HCT116 (cell line): Measurements from ENCODE around the gene ADARB1. TPM values are rescaled to one million over a fixed set of nuclear protein-coding genes. Genes with fewer than 3 reads are reported as not detected.

Source experiments
- ATAC-seq: fragments of 200-7000 bp; cut with Tn5 transposase; 2 replicates; pipeline ENCODE4 v1.9.1; 2020; ENCODE audit warnings: mild to moderate bottlenecking, moderate library complexity
- BruUV-seq: library from RNA; stranded (reverse); fragments of 400-500 nt; replicated peaks from 2 replicates; lab custom pipeline; 2021; lab: Mats Ljungman, UMichigan
- CTCF ChIA-PET: fragments of 300-600 bp; sonication (Branson Sonifier 250); formaldehyde crosslinking; loops from one replicate; lab custom pipeline; 2021; ENCODE audit warnings: antibody characterized with exemption; lab: Charles Lee
- POLR2A ChIA-PET: fragments of 300-600, 350-600 bp; sonication (Branson Sonifier 250); formaldehyde crosslinking; loops from one replicate; lab custom pipeline; 2021; ENCODE audit warnings: antibody characterized with exemption; lab: Charles Lee
- RAD21 ChIA-PET, 2 experiments: fragments of 300-600 bp; sonication (Branson Sonifier 250); formaldehyde crosslinking; loops; one replicate each; lab custom pipeline; 2023; ENCODE audit warnings: low total read pairs in 2 of 2; ENCODE audit not compliant: uncharacterized antibody in 2 of 2, unreplicated experiment in 2 of 2, low non-redundant PET in 1 of 2; lab: Charles Lee
- DNase-seq: peaks from one replicate; pipeline ENCODE4 v3.0.0-alpha.2; 2010; ENCODE audit warnings: low read depth, low spot score
- H2AFZ ChIP-seq: fragments of 200-600 bp; shearing (Covaris generic), sonication (generic); 2 replicates; pipeline ENCODE4 v1.6.1; 2017; ENCODE audit warnings: low read depth, mixed run types, mixed read lengths, antibody characterized with exemption, low read length; ENCODE audit not compliant: poor library complexity, severe bottlenecking
- H3K27ac ChIP-seq: 2 replicates; pipeline ENCODE4 v1.5.1; 2012; ENCODE audit warnings: low read depth, low read length
- H3K27me3 ChIP-seq: fragments of 200-600 bp; sonication (generic); 2 replicates; pipeline ENCODE4 v1.6.1; 2016; ENCODE audit warnings: mixed run types, low read length, mixed read lengths; ENCODE audit not compliant: insufficient read depth
- H3K36me3 ChIP-seq, 2 experiments: fragments of 200-500 bp in 1 of 2; fragments of 200-600 bp in 1 of 2; sonication (Bioruptor generic) in 1 of 2; sonication (generic) in 1 of 2; 2 replicates each; pipeline versions ENCODE4 v1.5.1 to v1.6.1; 2014 to 2016; ENCODE audit warnings: low read length in 2 of 2, inconsistent platforms in 1 of 2, mixed read lengths in 1 of 2, mixed run types in 1 of 2; ENCODE audit not compliant: insufficient read depth in 2 of 2, control insufficient read depth in 1 of 2
- H3K4me1 ChIP-seq, 2 experiments: fragments of 200-600 bp in 1 of 2; sonication (generic) in 1 of 2; 2 replicates each; pipeline versions ENCODE4 v1.5.1 to v1.6.1; 2012 to 2017; ENCODE audit warnings: low read length in 2 of 2, inconsistent platforms in 1 of 2, mild to moderate bottlenecking in 1 of 2, mixed read lengths in 1 of 2, mixed run types in 1 of 2, moderate library complexity in 1 of 2; ENCODE audit not compliant: insufficient read depth in 2 of 2, control insufficient read depth in 1 of 2
- H3K4me2 ChIP-seq: fragments of 200-600 bp; sonication (generic); 2 replicates; pipeline ENCODE4 v1.6.1; 2017; ENCODE audit warnings: mixed run types, low read length, mixed read lengths
- H3K4me3 ChIP-seq, 2 experiments: fragments of 200-600 bp in 1 of 2; sonication (generic) in 1 of 2; replicated peaks in 1 of 2; 2 replicates each; pipeline ENCODE4 v1.5.1; 2011 to 2016; ENCODE audit warnings: low read length in 2 of 2, control low read depth in 1 of 2, low read depth in 1 of 2, mild to moderate bottlenecking in 1 of 2, mixed read lengths in 1 of 2, mixed run types in 1 of 2
- H3K79me2 ChIP-seq: fragments of 200-600 bp; sonication (generic); 2 replicates; pipeline ENCODE4 v1.6.1; 2017; ENCODE audit warnings: mild to moderate bottlenecking, mixed run types, low read length, moderate library complexity, mixed read lengths; ENCODE audit not compliant: insufficient read depth
- H3K9ac ChIP-seq: fragments of 200-600 bp; sonication (generic); 2 replicates; pipeline ENCODE4 v1.6.1; 2016; ENCODE audit warnings: low read length, mixed read lengths
- H3K9me2 ChIP-seq: fragments of 200-600 bp; sonication (generic), shearing (Covaris generic); 2 replicates; pipeline ENCODE4 v1.6.1; 2017; ENCODE audit warnings: mixed run types, mild to moderate bottlenecking, moderate library complexity; ENCODE audit not compliant: insufficient read depth
- H3K9me3 ChIP-seq, 2 experiments: fragments of 200-500 bp in 1 of 2; fragments of 200-600 bp in 1 of 2; sonication (Bioruptor generic) in 1 of 2; sonication (generic) in 1 of 2; 2 replicates each; pipeline ENCODE4 v1.6.1; 2014 to 2017; ENCODE audit warnings: low read length in 2 of 2, mixed read lengths in 2 of 2, inconsistent platforms in 1 of 2, low read depth in 1 of 2, mild to moderate bottlenecking in 1 of 2, mixed run types in 1 of 2, moderate library complexity in 1 of 2; ENCODE audit not compliant: control insufficient read depth in 1 of 2, insufficient read depth in 1 of 2
- H4K20me1 ChIP-seq: fragments of 200-600 bp; sonication (generic), shearing (Covaris generic); 2 replicates; pipeline ENCODE4 v1.6.1; 2017; ENCODE audit warnings: mixed run types, mild to moderate bottlenecking, moderate library complexity; ENCODE audit not compliant: insufficient read depth
- CBX3 ChIP-seq: IDR thresholded peaks from 2 replicates; pipeline ENCODE4 v1.6.1; 2012; ENCODE audit warnings: low read depth
- CEBPB ChIP-seq: IDR thresholded peaks from 2 replicates; pipeline ENCODE4 v1.6.1; 2012; ENCODE audit warnings: low read depth
- EZH2 ChIP-seq: fragments of 200-600 bp; sonication (generic); IDR thresholded peaks from 2 replicates; pipeline ENCODE4 v1.6.1; 2017; ENCODE audit warnings: antibody characterized with exemption, mixed run types
- EZH2phosphoT487 ChIP-seq: fragments of 200-600 bp; IDR thresholded peaks from 2 replicates; pipeline ENCODE4 v1.6.1; 2018; ENCODE audit warnings: antibody characterized with exemption, borderline replicate concordance
- POLR2AphosphoS5 ChIP-seq: IDR thresholded peaks from 2 replicates; pipeline ENCODE4 v1.6.1; 2011; ENCODE audit warnings: mild to moderate bottlenecking, low read depth, low read length, moderate library complexity
- REST ChIP-seq: IDR thresholded peaks from 2 replicates; pipeline ENCODE4 v1.6.1; 2012; ENCODE audit warnings: low read depth
- SIN3A ChIP-seq: IDR thresholded peaks from 2 replicates; pipeline ENCODE4 v1.6.1; 2012; ENCODE audit warnings: low read depth
- SP1 ChIP-seq: IDR thresholded peaks from 2 replicates; pipeline ENCODE4 v1.6.1; 2012; ENCODE audit warnings: low read depth
- YY1 ChIP-seq: IDR thresholded peaks from 2 replicates; pipeline ENCODE4 v1.6.1; 2011; ENCODE audit warnings: low read length, low read depth, moderate library complexity, mild to moderate bottlenecking; ENCODE audit not compliant: insufficient replicate concordance; ENCODE audit errors: extremely low read depth
- ZNF274 ChIP-seq: fragments of 200-500 bp; sonication (Bioruptor generic); IDR thresholded peaks from 2 replicates; pipeline ENCODE4 v1.6.1; 2014; ENCODE audit warnings: mild to moderate bottlenecking, low read depth, low read length, inconsistent platforms
- intact Hi-C: fragments of 100-400 bp; cut with micrococcal nuclease; formaldehyde crosslinking; loops from 2 replicates; pipeline ENCODE4 v1.10.0; 2022
- total RNA-seq: library from RNA; stranded (reverse); gene quantifications from one replicate; pipeline ENCODE4 v1.2.1, GENCODE V29; 2021; ENCODE audit not compliant: unreplicated experiment

ADARB1 gene
- total RNA-seq, 1 experiment from 2014 or later, result 13.5 TPM

GRCh38 chr21:45055861-45056260, 18.5 kb upstream of the ADARB1 start:
- H3K9me3 ChIP-seq, result no peaks in the 10 kb centered on the region
- intact Hi-C loops, result no loop called here
- H4K20me1 ChIP-seq, result no peaks in the 10 kb centered on the region
- no peak overlapping the region for H3K4me3 ChIP-seq
- H3K36me3 ChIP-seq, result no peaks in the 10 kb centered on the region
- no peak overlapping the region for H3K27ac ChIP-seq
- ChIA-PET CTCF (no interaction called here), POLR2A (no interaction called here), RAD21 (no interaction called here)
- BruUV-seq, result no TSS peak
- H3K9me2 ChIP-seq, result no peaks in the 10 kb centered on the region
- H3K4me2 ChIP-seq, result no peak overlapping the region
- TF ChIP-seq EZH2phosphoT487 (no peak), SP1 (no peak), EZH2 (no peak), ZNF274 (no peak), POLR2AphosphoS5 (no peak), CEBPB (no peak), REST (no peak), CBX3 (no peak), YY1 (no peak), SIN3A (no peak)
- no peaks in the 10 kb centered on the region for H3K4me1 ChIP-seq
- no peak overlapping the region for H3K9ac ChIP-seq
- ATAC-seq, result no peak
- DNase-seq, result no peak
- H3K79me2 ChIP-seq, result no peaks in the 10 kb centered on the region
- no peak overlapping the region for H2AFZ ChIP-seq
- peaks cover 8% of the 10 kb centered on the region; the same call in 1 of the 2 replicates for H3K27me3 ChIP-seq
